Measurements from ENCODE around the gene LTBP4.

Gene LTBP4

GRCh38 chr19:40567040-40567749 is 34.0 kb upstream of the LTBP4 start:
- no peak overlapping the region for H3K9ac ChIP-seq (ENCODE audit: low read depth, low read length)
- no peaks in the 10 kb centered on the region for H3K9me3 ChIP-seq (ENCODE audit: insufficient read depth, low read depth, low read length)
- peak overlapping the region; percentile 55; the same call in 1 of the 2 replicates for H3K4me3 ChIP-seq (ENCODE audit: low read length)
- no peaks in the 10 kb centered on the region for H3K4me1 ChIP-seq (ENCODE audit: insufficient read depth, low read length)
- H3K27ac ChIP-seq (ENCODE audit: low read length), result no peak overlapping the region
- H3K36me3 ChIP-seq (ENCODE audit: insufficient read depth, low read depth, low read length), result no peaks in the 10 kb centered on the region
- H3K27me3 ChIP-seq (ENCODE audit: insufficient read depth, low read length), result peaks cover 78% of the 10 kb centered on the region

- Histone ChIP-seq H3K27me3 (ENCODE audit: insufficient read depth, low read length) (peaks cover 78% of the 10 kb centered on the region), H3K36me3 (ENCODE audit: insufficient read depth, low read depth, low read length) (no peaks in the 10 kb centered on the region), H3K9ac (ENCODE audit: low read depth, low read length) (no peak overlapping the region), H3K9me3 (ENCODE audit: insufficient read depth, low read depth, low read length) (no peaks in the 10 kb centered on the region), H3K4me3 (ENCODE audit: low read length) (peak overlapping the region; percentile 55; the same call in 1 of the 2 replicates), H3K27ac (ENCODE audit: low read length) (no peak overlapping the region), H3K4me1 (ENCODE audit: insufficient read depth, low read length) (no peaks in the 10 kb centered on the region)
Measured at GRCh38 chr19:40567750-40568494, 33.2 kb upstream of the LTBP4 start.

GRCh38 chr19:40570313-40571004 is 30.7 kb upstream of the LTBP4 start:
- H3K9ac ChIP-seq (ENCODE audit: low read depth, low read length), result no peak overlapping the region; the same call in 1 of the 2 replicates
- H3K27me3 ChIP-seq (ENCODE audit: insufficient read depth, low read length), result peaks cover 56% of the 10 kb centered on the region
- H3K4me1 ChIP-seq (ENCODE audit: insufficient read depth, low read length), result no peaks in the 10 kb centered on the region; the same call in 1 of the 2 replicates
- no peak overlapping the region for H3K27ac ChIP-seq (ENCODE audit: low read length)
- peak overlapping the region; percentile 73 for H3K4me3 ChIP-seq (ENCODE audit: low read length)
- H3K9me3 ChIP-seq (ENCODE audit: insufficient read depth, low read depth, low read length), result no peaks in the 10 kb centered on the region
- H3K36me3 ChIP-seq (ENCODE audit: insufficient read depth, low read depth, low read length), result no peaks in the 10 kb centered on the region

GRCh38 chr19:40571005-40571318 is 30.2 kb upstream of the LTBP4 start:
- Histone ChIP-seq H3K4me3 (ENCODE audit: low read length) (peak overlapping the region; percentile 45; the same call in 1 of the 2 replicates), H3K4me1 (ENCODE audit: insufficient read depth, low read length) (no peaks in the 10 kb centered on the region; the same call in 1 of the 2 replicates), H3K9ac (ENCODE audit: low read depth, low read length) (no peak overlapping the region), H3K9me3 (ENCODE audit: insufficient read depth, low read depth, low read length) (no peaks in the 10 kb centered on the region), H3K27ac (ENCODE audit: low read length) (no peak overlapping the region), H3K27me3 (ENCODE audit: insufficient read depth, low read length) (peaks cover 50% of the 10 kb centered on the region), H3K36me3 (ENCODE audit: insufficient read depth, low read depth, low read length) (no peaks in the 10 kb centered on the region)

GRCh38 chr19:40571831-40572495 is 29.2 kb upstream of the LTBP4 start:
- H3K4me3 ChIP-seq (ENCODE audit: low read length), result no peak overlapping the region
- no peak overlapping the region for H3K9ac ChIP-seq (ENCODE audit: low read depth, low read length)
- no peaks in the 10 kb centered on the region for H3K9me3 ChIP-seq (ENCODE audit: insufficient read depth, low read depth, low read length)
- H3K36me3 ChIP-seq (ENCODE audit: insufficient read depth, low read depth, low read length), result no peaks in the 10 kb centered on the region
- no peaks in the 10 kb centered on the region; the same call in 1 of the 2 replicates for H3K4me1 ChIP-seq (ENCODE audit: insufficient read depth, low read length)
- peaks cover 40% of the 10 kb centered on the region for H3K27me3 ChIP-seq (ENCODE audit: insufficient read depth, low read length)
- H3K27ac ChIP-seq (ENCODE audit: low read length), result no peak overlapping the region

- peak overlapping the region; percentile 77; the same call in 1 of the 2 replicates for H3K4me3 ChIP-seq (ENCODE audit: low read length)
Measured at GRCh38 chr19:40575326-40575725, 25.8 kb upstream of the LTBP4 start.

GRCh38 chr19:40576151-40576584 is 25.0 kb upstream of the LTBP4 start:
- H3K27me3 ChIP-seq (ENCODE audit: insufficient read depth, low read length), result 0 out of 2 replicates have a peak, but pooled peaks cover 6% of the 10 kb centered on the region
- no peaks in the 10 kb centered on the region for H3K9me3 ChIP-seq (ENCODE audit: insufficient read depth, low read depth, low read length)
- H3K36me3 ChIP-seq (ENCODE audit: insufficient read depth, low read depth, low read length), result peaks cover 14% of the 10 kb centered on the region
- no peak overlapping the region for H3K27ac ChIP-seq (ENCODE audit: low read length)
- no peaks in the 10 kb centered on the region; the same call in 1 of the 2 replicates for H3K4me1 ChIP-seq (ENCODE audit: insufficient read depth, low read length)
- peak overlapping the region; percentile 77 for H3K4me3 ChIP-seq (ENCODE audit: low read length)
- H3K9ac ChIP-seq (ENCODE audit: low read depth, low read length), result peak overlapping the region; percentile 57; the same call in 1 of the 2 replicates

More at GRCh38 chr19:40575326-40575725, 25.8 kb upstream of the LTBP4 start:
- H3K4me1 ChIP-seq (ENCODE audit: insufficient read depth, low read length), result no peaks in the 10 kb centered on the region; the same call in 1 of the 2 replicates
- peaks cover 5% of the 10 kb centered on the region for H3K36me3 ChIP-seq (ENCODE audit: insufficient read depth, low read depth, low read length)
- peak overlapping the region; percentile 57; the same call in 1 of the 2 replicates for H3K9ac ChIP-seq (ENCODE audit: low read depth, low read length)
- no peaks in the 10 kb centered on the region for H3K9me3 ChIP-seq (ENCODE audit: insufficient read depth, low read depth, low read length)
- peaks cover 7% of the 10 kb centered on the region for H3K27me3 ChIP-seq (ENCODE audit: insufficient read depth, low read length)
- no peak overlapping the region for H3K27ac ChIP-seq (ENCODE audit: low read length)

GRCh38 chr19:40576585-40577451 is 24.4 kb upstream of the LTBP4 start, which contains the start of gene SHKBP1:
Gene SHKBP1 (plus strand): TSS chr19:40576873. CDS start chr19:40576900, 27 bp downstream.
- H3K4me3 ChIP-seq (ENCODE audit: low read length), result peak within 1 kb of the TSS; percentile 77

GRCh38 chr19:40578442-40578908 is 22.7 kb upstream of the LTBP4 start:
- H3K4me1 ChIP-seq (ENCODE audit: insufficient read depth, low read length), result no peaks in the 10 kb centered on the region; the same call in 1 of the 2 replicates
- H3K27me3 ChIP-seq (ENCODE audit: insufficient read depth, low read length), result no peaks in the 10 kb centered on the region
- H3K9ac ChIP-seq (ENCODE audit: low read depth, low read length), result no peak overlapping the region

More at GRCh38 chr19:40576585-40577451, 24.4 kb upstream of the LTBP4 start, which contains the start of gene SHKBP1:
- Histone ChIP-seq H3K36me3 (ENCODE audit: insufficient read depth, low read depth, low read length) (peaks cover 20% of the 10 kb centered on the region), H3K9ac (ENCODE audit: low read depth, low read length) (peak within 1 kb of the TSS; percentile 57; the same call in 1 of the 2 replicates), H3K27me3 (ENCODE audit: insufficient read depth, low read length) (no peaks in the 10 kb centered on the region), H3K9me3 (ENCODE audit: insufficient read depth, low read depth, low read length) (no peaks in the 10 kb centered on the region), H3K27ac (ENCODE audit: low read length) (peak within 1 kb of the TSS; percentile 4), H3K4me1 (ENCODE audit: insufficient read depth, low read length) (no peaks in the 10 kb centered on the region; the same call in 1 of the 2 replicates)

GRCh38 chr19:40580619-40581018 is 20.6 kb upstream of the LTBP4 start:
- H3K9me3 ChIP-seq (ENCODE audit: insufficient read depth, low read depth, low read length), result no peaks in the 10 kb centered on the region
- no peak overlapping the region for H3K9ac ChIP-seq (ENCODE audit: low read depth, low read length)
- H3K27me3 ChIP-seq (ENCODE audit: insufficient read depth, low read length), result no peaks in the 10 kb centered on the region
- peaks cover 38% of the 10 kb centered on the region for H3K36me3 ChIP-seq (ENCODE audit: insufficient read depth, low read depth, low read length)
- no peak overlapping the region for H3K4me3 ChIP-seq (ENCODE audit: low read length)
- no peaks in the 10 kb centered on the region; the same call in 1 of the 2 replicates for H3K4me1 ChIP-seq (ENCODE audit: insufficient read depth, low read length)
- H3K27ac ChIP-seq (ENCODE audit: low read length), result no peak overlapping the region

More at GRCh38 chr19:40578442-40578908, 22.7 kb upstream of the LTBP4 start:
- peaks cover 30% of the 10 kb centered on the region for H3K36me3 ChIP-seq (ENCODE audit: insufficient read depth, low read depth, low read length)
- peak overlapping the region; percentile 77; the same call in 1 of the 2 replicates for H3K4me3 ChIP-seq (ENCODE audit: low read length)
- no peak overlapping the region for H3K27ac ChIP-seq (ENCODE audit: low read length)
- H3K9me3 ChIP-seq (ENCODE audit: insufficient read depth, low read depth, low read length), result no peaks in the 10 kb centered on the region

Data from iPS-20b (cell line).